GM12874 (cell line): ENCODE measurements around the gene CPN2.

Source experiments
- CTCF ChIP-seq: IDR thresholded peaks from 2 replicates; pipeline ENCODE4 v1.5.1; 2011; ENCODE audit warnings: low read depth, mild to moderate bottlenecking, control low read depth, low read length, moderate library complexity; ENCODE audit not compliant: insufficient read depth

CPN2 gene

GRCh38 chr3:194310060-194310835, 40.9 kb downstream of the CPN2 start:
- no peak for TF ChIP-seq CTCF

DNA sequence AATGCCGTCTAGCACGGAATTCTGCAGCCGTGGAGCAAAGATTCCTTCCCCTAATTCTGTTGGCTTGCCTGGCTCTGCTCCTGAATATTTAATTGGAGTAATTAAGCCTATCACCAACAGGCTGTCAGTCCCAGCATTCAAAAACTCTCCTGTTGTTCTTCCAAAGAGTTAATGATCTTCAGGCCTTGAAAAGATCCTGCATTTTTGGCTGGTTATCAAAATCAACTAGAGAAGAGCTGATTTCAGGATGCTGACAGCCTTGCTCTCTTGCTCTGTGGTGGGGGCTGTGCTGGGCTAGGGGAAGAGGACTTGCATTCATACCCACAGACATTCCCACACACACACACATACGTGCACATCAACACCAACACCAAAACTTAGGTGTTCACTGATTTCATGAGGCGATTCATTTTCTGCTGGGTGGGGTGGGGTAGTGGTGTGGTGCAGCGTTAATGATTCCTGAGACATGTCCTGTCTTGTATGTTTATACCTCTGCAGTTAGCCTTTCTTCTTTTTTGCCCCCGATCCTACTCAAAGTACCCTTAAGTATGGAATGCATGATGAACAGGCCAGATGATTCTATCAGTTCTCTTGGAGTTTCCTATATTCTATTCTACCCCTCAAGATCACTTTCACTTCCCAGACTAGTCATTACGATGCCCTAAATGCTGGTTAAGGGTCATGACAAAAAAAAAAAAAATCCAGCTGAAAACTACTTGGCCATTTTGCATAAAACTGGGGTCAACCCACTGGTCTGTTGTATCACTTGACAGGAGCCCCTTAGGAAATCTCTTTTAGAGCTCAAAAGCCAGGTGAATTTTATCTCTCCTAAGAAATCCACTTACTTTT, 42.3 kb downstream of the CPN2 start:
- TF ChIP-seq CTCF: no peak

- no peak for TF ChIP-seq CTCF
Observed at GRCh38 chr3:194307849-194308248, 43.3 kb downstream of the CPN2 start.

GRCh38 chr3:194306771-194307640, 44.1 kb downstream of the CPN2 start:
- no peak for TF ChIP-seq CTCF

- TF ChIP-seq CTCF: no peak
Observed at GRCh38 chr3:194306109-194306686, 44.9 kb downstream of the CPN2 start.

GRCh38 chr3:194305356-194306108, 45.6 kb downstream of the CPN2 start:
- no peak for TF ChIP-seq CTCF
